Ectodermal cell (in vitro differentiated cells): Measurements from ENCODE around the gene DDI2.
"Not testable (repeated sequence)": the region's sequence is repeated elsewhere in the genome, so short reads cannot be mapped to it uniquely, and the experiment has no call there.

Experiments
- H3K27ac ChIP-seq: 2 replicates; pipeline ENCODE4 v1.7.0; 2013; ENCODE audit warnings: mild to moderate bottlenecking, low read depth, low read length; ENCODE audit not compliant: insufficient read depth, poor library complexity, severe bottlenecking
- H3K27me3 ChIP-seq: 2 replicates; pipeline ENCODE4 v1.7.0; 2013; ENCODE audit warnings: mild to moderate bottlenecking, low read length; ENCODE audit not compliant: insufficient read depth, control insufficient read depth, poor library complexity, severe bottlenecking
- H3K36me3 ChIP-seq: one replicate; pipeline ENCODE4 v1.7.0; 2013; ENCODE audit warnings: low read length; ENCODE audit not compliant: control insufficient read depth, insufficient read depth
- H3K4me1 ChIP-seq: one replicate; pipeline ENCODE4 v1.7.0; 2013; ENCODE audit warnings: low read length; ENCODE audit not compliant: control insufficient read depth, insufficient read depth
- H3K4me3 ChIP-seq: 2 replicates; pipeline ENCODE4 v1.7.0; 2013; ENCODE audit warnings: low read depth, low read length, control low read depth; ENCODE audit not compliant: insufficient read depth
- H3K9me3 ChIP-seq: 2 replicates; pipeline ENCODE4 v1.7.0; 2013; ENCODE audit warnings: mild to moderate bottlenecking, low read length, moderate library complexity; ENCODE audit not compliant: control insufficient read depth
- WGBS, 2 experiments: methylation state at CpG; one replicate each; pipeline ENCODE4 v1.1.7; 2013; ENCODE audit warnings: missing lambda C conversion rate in 2 of 2; 5-methylcytosine and 5-hydroxymethylcytosine counted together

The DDI2 gene

GRCh38 chr1:15637826-15638225 is 20.6 kb downstream of the DDI2 start:
- Histone ChIP-seq H3K36me3 (peaks cover 28% of the 10 kb centered on the region), H3K9me3 (no peaks in the 10 kb centered on the region)
- WGBS, 2 experiments: 91 to 97% methylated on average over 4 of the region's 4 CpGs

GRCh38 chr1:15639262-15639661 is 22.0 kb downstream of the DDI2 start:
- Histone ChIP-seq H3K36me3 (peaks cover 24% of the 10 kb centered on the region), H3K27me3 (no peaks in the 10 kb centered on the region), H3K27ac (no peak overlapping the region), H3K9me3 (no peaks in the 10 kb centered on the region), H3K4me3 (no peak overlapping the region), H3K4me1 (no peaks in the 10 kb centered on the region)

More at GRCh38 chr1:15637826-15638225, 20.6 kb downstream of the DDI2 start:
- H3K27me3 ChIP-seq: no peaks in the 10 kb centered on the region
- no peaks in the 10 kb centered on the region for H3K4me1 ChIP-seq
- no peak overlapping the region for H3K4me3 ChIP-seq
- H3K27ac ChIP-seq: no peak overlapping the region

- Histone ChIP-seq H3K4me3 (no peak overlapping the region), H3K27ac (no peak overlapping the region), H3K4me1 (no peaks in the 10 kb centered on the region), H3K36me3 (peaks cover 24% of the 10 kb centered on the region), H3K27me3 (no peaks in the 10 kb centered on the region), H3K9me3 (no peaks in the 10 kb centered on the region)
- 95 to 96% methylated on average over 4 of the region's 4 CpGs for WGBS, 2 experiments
Observed at GRCh38 chr1:15639931-15640330, 22.7 kb downstream of the DDI2 start.

- no peak overlapping the region for H3K27ac ChIP-seq
- no peak overlapping the region for H3K4me3 ChIP-seq
- no peaks in the 10 kb centered on the region for H3K9me3 ChIP-seq
- H3K4me1 ChIP-seq: no peaks in the 10 kb centered on the region
- no peaks in the 10 kb centered on the region for H3K27me3 ChIP-seq
- H3K36me3 ChIP-seq: peaks cover 22% of the 10 kb centered on the region
- WGBS, 2 experiments: 94 to 96% methylated on average over 3 of the region's 3 CpGs
Observed at GRCh38 chr1:15640667-15641066, 23.4 kb downstream of the DDI2 start.

GRCh38 chr1:15649937-15650336 is 32.7 kb downstream of the DDI2 start:
- H3K36me3 ChIP-seq: peaks cover 11% of the 10 kb centered on the region
- H3K4me3 ChIP-seq: no peak overlapping the region
- no peaks in the 10 kb centered on the region for H3K27me3 ChIP-seq
- 96 to 98% methylated on average over 1 of the region's 1 CpG for WGBS, 2 experiments
- no peaks in the 10 kb centered on the region for H3K9me3 ChIP-seq
- no peaks in the 10 kb centered on the region for H3K4me1 ChIP-seq
- no peak overlapping the region for H3K27ac ChIP-seq

- Histone ChIP-seq H3K27me3 (no peaks in the 10 kb centered on the region), H3K4me3 (no peak overlapping the region), H3K9me3 (no peaks in the 10 kb centered on the region), H3K27ac (no peak overlapping the region), H3K36me3 (peaks cover 11% of the 10 kb centered on the region), H3K4me1 (no peaks in the 10 kb centered on the region)
- WGBS, 2 experiments: 91 to 96% methylated on average over 2 of the region's 2 CpGs
Observed at GRCh38 chr1:15650433-15650832, 33.2 kb downstream of the DDI2 start.

- not testable (repeated sequence) for H3K9me3 ChIP-seq, H3K4me1 ChIP-seq, H3K27ac ChIP-seq, H3K4me3 ChIP-seq, H3K27me3 ChIP-seq
- 93% methylated on average over 6 of the region's 6 CpGs for WGBS, 2 experiments
- H3K36me3 ChIP-seq: peaks cover 17% of the 10 kb centered on the region
Observed at GRCh38 chr1:15652130-15652529, 34.9 kb downstream of the DDI2 start.

- Histone ChIP-seq H3K27me3 (no peaks in the 10 kb centered on the region), H3K27ac (no peak overlapping the region), H3K4me1 (no peaks in the 10 kb centered on the region), H3K36me3 (peaks cover 20% of the 10 kb centered on the region), H3K4me3 (no peak overlapping the region), H3K9me3 (no peaks in the 10 kb centered on the region)
- 93 to 94% methylated on average over 6 of the region's 6 CpGs for WGBS, 2 experiments
Observed at GRCh38 chr1:15654091-15654690, 36.9 kb downstream of the DDI2 start.

- Histone ChIP-seq H3K4me1 (no peaks in the 10 kb centered on the region), H3K9me3 (no peaks in the 10 kb centered on the region), H3K27ac (no peak overlapping the region), H3K4me3 (no peak overlapping the region), H3K36me3 (peaks cover 36% of the 10 kb centered on the region), H3K27me3 (no peaks in the 10 kb centered on the region)
- 95 to 96% methylated on average over 3 of the region's 3 CpGs for WGBS, 2 experiments
Observed at GRCh38 chr1:15656464-15656863, 39.2 kb downstream of the DDI2 start.

- 93 to 100% methylated on average over 1 of the region's 1 CpG for WGBS, 2 experiments
- Histone ChIP-seq H3K27me3 (no peaks in the 10 kb centered on the region), H3K36me3 (peaks cover 36% of the 10 kb centered on the region)
Observed at GRCh38 chr1:15657021-15657420, 39.8 kb downstream of the DDI2 start.

GRCh38 chr1:15660151-15660550 is 42.9 kb downstream of the DDI2 start:
- no peaks in the 10 kb centered on the region for H3K4me1 ChIP-seq
- H3K36me3 ChIP-seq: peaks cover 40% of the 10 kb centered on the region
- H3K9me3 ChIP-seq: no peaks in the 10 kb centered on the region
- no peak overlapping the region for H3K4me3 ChIP-seq
- H3K27ac ChIP-seq: no peak overlapping the region
- 91 to 96% methylated on average over 3 of the region's 3 CpGs for WGBS, 2 experiments
- H3K27me3 ChIP-seq: no peaks in the 10 kb centered on the region

More at GRCh38 chr1:15657021-15657420, 39.8 kb downstream of the DDI2 start:
- H3K4me1 ChIP-seq: no peaks in the 10 kb centered on the region
- H3K4me3 ChIP-seq: no peak overlapping the region
- no peaks in the 10 kb centered on the region for H3K9me3 ChIP-seq
- H3K27ac ChIP-seq: no peak overlapping the region
